GM10248 (cell line): ENCODE data around the gene SKOR1.

Experiments
- CTCF ChIA-PET: fragments of 300-600 bp; sonication (Branson Sonifier 250); formaldehyde crosslinking; extraction: SDS; loops from one replicate; lab custom pipeline; 2021; ENCODE audit warnings: antibody characterized with exemption; lab: Yijun Ruan, JAX
- POLR2A ChIA-PET: fragments of 350-650 bp; sonication (Branson Sonifier 250); formaldehyde crosslinking; extraction: SDS; loops from one replicate; lab custom pipeline; 2020; ENCODE audit warnings: antibody characterized with exemption; lab: Yijun Ruan, JAX
- DNase-seq: peaks from one replicate; pipeline ENCODE4 v3.0.0; 2012; ENCODE audit errors: extremely low spot score
- TF ChIP-seq, protein P1 (sequence below): IDR thresholded peaks from 2 replicates; pipeline ENCODE4 v1.5.1; 2012; ENCODE audit warnings: mild to moderate bottlenecking, low read depth; ENCODE audit errors: extremely low read depth, missing control alignments, control extremely low read depth

SKOR1 gene

DNA sequence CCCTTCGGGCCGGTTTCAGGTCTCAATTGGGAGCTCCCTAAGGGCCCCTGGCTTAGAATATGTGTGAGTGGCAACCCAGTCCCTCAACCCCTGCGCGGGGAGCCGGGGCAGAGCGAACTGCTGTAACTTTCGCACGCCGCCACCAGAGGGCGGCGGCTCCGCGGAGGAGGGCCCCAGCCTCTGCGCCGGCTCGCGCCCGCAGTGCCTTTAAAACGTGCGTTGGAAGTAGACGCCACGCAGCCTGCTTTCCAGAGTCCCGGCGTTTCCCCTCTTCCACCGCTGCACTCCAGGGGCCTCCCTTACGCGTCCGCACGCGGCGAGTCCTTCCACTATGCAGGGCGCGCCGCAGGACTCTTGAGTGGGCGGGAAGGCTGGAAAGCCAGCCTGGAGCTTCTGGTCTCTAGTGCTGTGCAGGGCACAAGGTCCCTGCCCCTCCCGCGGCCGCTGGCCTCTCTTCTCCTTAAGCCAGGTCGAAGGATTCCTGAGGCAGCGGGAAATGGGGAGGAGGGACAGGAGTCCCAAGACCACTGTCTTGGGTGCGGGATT, 38.2 kb downstream of the SKOR1 start:
- POLR2A ChIA-PET, result interaction anchor here (0.6 kb wide), 1 partner anchor 255 kb away, joined by 3 read pairs; no protein-coding TSS in a partner anchor
- TF ChIP-seq, protein P1, sequence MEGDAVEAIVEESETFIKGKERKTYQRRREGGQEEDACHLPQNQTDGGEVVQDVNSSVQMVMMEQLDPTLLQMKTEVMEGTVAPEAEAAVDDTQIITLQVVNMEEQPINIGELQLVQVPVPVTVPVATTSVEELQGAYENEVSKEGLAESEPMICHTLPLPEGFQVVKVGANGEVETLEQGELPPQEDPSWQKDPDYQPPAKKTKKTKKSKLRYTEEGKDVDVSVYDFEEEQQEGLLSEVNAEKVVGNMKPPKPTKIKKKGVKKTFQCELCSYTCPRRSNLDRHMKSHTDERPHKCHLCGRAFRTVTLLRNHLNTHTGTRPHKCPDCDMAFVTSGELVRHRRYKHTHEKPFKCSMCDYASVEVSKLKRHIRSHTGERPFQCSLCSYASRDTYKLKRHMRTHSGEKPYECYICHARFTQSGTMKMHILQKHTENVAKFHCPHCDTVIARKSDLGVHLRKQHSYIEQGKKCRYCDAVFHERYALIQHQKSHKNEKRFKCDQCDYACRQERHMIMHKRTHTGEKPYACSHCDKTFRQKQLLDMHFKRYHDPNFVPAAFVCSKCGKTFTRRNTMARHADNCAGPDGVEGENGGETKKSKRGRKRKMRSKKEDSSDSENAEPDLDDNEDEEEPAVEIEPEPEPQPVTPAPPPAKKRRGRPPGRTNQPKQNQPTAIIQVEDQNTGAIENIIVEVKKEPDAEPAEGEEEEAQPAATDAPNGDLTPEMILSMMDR, result peak; percentile 83
- CTCF ChIA-PET, result interaction anchor here (0.7 to 3.1 kb wide), 55 partner anchors 10 to 390 kb away, joined by 3 to 33 read pairs (median 5); partner anchors contain the start of gene PIAS1
- DNase-seq, result peak; percentile 87

DNA sequence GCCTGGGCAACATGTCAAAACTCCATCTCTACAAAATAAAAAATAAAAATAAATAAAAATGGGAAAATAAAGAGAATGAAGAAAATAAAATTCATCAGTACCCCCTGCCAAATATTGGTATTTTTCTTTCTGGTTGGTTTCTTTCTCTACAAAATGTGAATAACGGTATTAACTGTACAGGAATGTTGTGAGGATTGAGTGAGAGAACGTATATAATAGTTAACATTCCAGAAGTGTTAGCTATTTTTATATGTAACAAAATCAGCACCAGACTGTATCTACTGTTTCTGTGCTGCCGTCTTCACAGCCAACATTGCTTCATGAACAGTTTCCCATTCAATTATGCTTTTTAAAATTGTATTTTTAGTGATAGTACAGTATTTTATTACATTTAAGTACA, 40.0 kb downstream of the SKOR1 start:
- no peak for DNase-seq
- TF ChIP-seq, protein P1, result no peak
- CTCF ChIA-PET, result no interaction called here
- POLR2A ChIA-PET, result no interaction called here

DNA sequence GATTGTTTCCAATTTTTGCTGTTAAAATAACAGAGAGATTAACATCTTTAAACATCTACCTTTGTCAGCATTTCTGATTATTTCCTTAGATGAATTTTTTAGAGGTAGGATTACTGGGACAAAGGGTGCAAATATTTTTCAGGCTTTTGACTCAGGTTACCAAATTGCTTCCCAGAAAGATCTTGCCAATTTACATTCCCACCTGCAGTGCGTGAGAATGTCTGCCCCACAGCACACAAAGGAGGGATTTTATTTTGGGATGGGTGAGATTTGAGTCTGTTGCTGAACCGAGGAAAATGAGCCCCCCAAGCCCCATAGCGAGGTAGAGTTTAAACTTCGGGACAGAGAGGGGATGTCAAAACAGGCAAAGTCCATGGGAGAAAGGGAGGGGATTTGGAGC, 40.5 kb downstream of the SKOR1 start:
- ChIA-PET CTCF (no interaction called here), POLR2A (no interaction called here)
- DNase-seq, result no peak
- TF ChIP-seq, protein P1, result no peak

DNA sequence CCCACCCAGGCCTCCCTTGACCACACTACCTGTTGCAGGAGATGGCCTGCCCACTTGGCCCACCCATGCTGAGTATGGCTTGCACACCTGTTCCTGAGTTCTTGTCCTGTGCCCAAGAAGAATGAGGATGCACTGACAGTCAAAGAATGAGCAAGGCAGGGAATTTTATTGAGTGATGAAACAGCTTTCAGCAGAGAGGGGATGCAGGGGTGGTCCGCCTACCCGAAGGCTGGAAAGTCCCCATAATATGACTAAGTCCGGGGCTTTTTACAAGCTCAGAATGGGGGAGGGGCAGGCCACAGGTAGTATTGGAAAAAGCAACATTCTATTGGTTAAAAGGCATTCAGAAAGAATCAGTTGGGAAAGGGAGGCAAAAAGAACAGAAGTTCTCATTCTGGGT, 44.4 kb downstream of the SKOR1 start:
- ChIA-PET POLR2A (no interaction called here), CTCF (no interaction called here)
- TF ChIP-seq, protein P1, result no peak
- no peak for DNase-seq

DNA sequence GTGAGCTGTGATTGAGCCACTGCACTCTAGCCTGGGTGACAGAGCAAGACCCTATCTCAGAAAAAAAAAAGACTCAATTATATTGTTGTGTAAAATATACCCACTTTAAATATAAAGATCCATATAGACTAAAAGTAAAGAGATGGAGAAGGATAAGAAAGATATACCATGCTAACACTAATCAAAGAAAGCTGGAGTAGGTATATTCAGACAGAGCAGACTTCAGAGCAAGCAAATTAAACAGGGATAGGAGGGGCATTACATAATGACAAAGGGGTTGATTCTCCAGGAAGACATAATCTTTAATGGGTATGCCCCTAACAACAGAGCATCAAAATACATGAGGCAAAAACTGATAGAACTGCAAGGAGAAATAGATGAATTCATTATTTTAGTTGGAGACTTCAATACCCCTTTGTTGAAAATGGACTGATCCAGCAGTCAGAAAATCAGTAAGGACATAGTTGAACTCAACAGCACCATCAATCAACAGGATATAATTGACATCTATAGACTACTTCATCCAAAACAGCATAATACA, 45.6 kb downstream of the SKOR1 start:
- DNase-seq, result no peak
- CTCF ChIA-PET, result interaction anchor here (1.0 kb wide), 1 partner anchor 293 kb away, joined by 3 read pairs; no protein-coding TSS in a partner anchor
- POLR2A ChIA-PET, result no interaction called here
- TF ChIP-seq, protein P1, result no peak

DNA sequence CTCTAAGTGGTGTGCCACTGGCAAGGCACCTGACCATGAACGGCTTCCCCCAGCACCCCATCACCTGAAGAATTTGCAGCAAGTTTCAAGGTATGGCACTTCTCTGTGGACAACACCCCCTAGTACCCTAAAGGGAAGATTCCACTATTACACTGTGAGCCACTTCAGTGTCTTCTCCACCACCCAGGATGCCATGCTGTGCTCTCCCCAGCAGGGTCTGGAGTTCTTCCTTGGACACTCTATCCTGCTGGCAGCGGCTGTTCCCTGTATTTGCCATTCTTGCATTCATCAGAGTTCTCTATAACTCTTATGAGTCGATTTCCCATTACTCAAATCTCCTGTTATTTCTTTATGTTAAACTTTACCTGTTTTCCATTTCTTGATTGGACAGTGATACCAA, 48.5 kb downstream of the SKOR1 start:
- CTCF ChIA-PET, result interaction anchor here (0.8 to 2.1 kb wide), 4 partner anchors 9 to 12 kb away, joined by 3 to 12 read pairs (median 6); no protein-coding TSS in a partner anchor
- DNase-seq, result no peak
- TF ChIP-seq, protein P1, result no peak
- POLR2A ChIA-PET, result no interaction called here
